Neural cell (in vitro differentiated cells): Measurements from ENCODE around the gene PLXNA2.

ENCODE experiments used
- CTCF ChIP-seq: fragments of 450-650 bp; IDR thresholded peaks from 2 replicates; pipeline ENCODE4 v1.5.1; 2014; ENCODE audit warnings: antibody characterized with exemption, mild to moderate bottlenecking, moderate library complexity; ENCODE audit not compliant: poor library complexity, severe bottlenecking
- EP300 ChIP-seq: fragments of 450-650 bp; conservative IDR thresholded peaks from 2 replicates; pipeline ENCODE4 v1.6.1; 2014; ENCODE audit warnings: antibody characterized with exemption, mild to moderate bottlenecking, moderate library complexity; ENCODE audit not compliant: poor library complexity, severe bottlenecking
- EZH2 ChIP-seq: fragments of 200-600, 300-800 bp; shearing (Covaris generic), sonication (generic); IDR thresholded peaks from 2 replicates; pipeline ENCODE4 v1.6.1; 2014; ENCODE audit warnings: antibody characterized with exemption, low read length, borderline replicate concordance, mild to moderate bottlenecking; ENCODE audit not compliant: insufficient read depth, poor library complexity, severe bottlenecking
- POLR2AphosphoS5 ChIP-seq: IDR thresholded peaks from 2 replicates; pipeline ENCODE4 v1.6.1; 2012
- RAD21 ChIP-seq: fragments of 450-650 bp; conservative IDR thresholded peaks from 2 replicates; pipeline ENCODE4 v1.6.1; 2014; ENCODE audit warnings: antibody characterized with exemption, mild to moderate bottlenecking, moderate library complexity
- REST ChIP-seq: IDR thresholded peaks from 2 replicates; pipeline ENCODE4 v1.6.1; 2012; ENCODE audit warnings: borderline replicate concordance
- SMC3 ChIP-seq: fragments of 450-650 bp; conservative IDR thresholded peaks from 2 replicates; pipeline ENCODE4 v1.6.1; 2014; ENCODE audit warnings: antibody characterized with exemption, mild to moderate bottlenecking, moderate library complexity; ENCODE audit not compliant: poor library complexity
- TAF1 ChIP-seq: IDR thresholded peaks from 2 replicates; pipeline ENCODE4 v1.6.1; 2012; ENCODE audit warnings: low read depth

DNA sequence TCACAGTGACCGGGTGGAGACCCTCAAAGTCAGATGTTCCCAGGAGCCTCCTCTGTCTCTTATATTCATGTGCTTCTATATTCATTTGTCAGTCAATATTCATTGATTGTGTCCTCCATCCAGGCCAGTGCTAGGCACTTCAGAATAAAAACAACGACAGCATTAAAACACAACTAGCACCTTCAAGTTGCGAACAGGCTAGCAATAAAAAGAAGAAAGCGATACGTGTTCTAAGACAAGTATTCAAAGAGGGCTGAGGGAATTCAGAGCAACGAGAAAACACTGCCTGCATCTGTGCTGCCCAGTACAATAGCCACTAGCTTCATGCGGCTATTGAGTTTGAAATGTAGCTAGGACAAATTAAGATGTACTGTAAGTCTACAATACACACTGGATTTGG lies 138.0 kb downstream of the PLXNA2 start:
- TF ChIP-seq CTCF: no peak
- no peak for TF ChIP-seq POLR2AphosphoS5
- TF ChIP-seq EP300: no peak
- no peak for TF ChIP-seq RAD21
- TF ChIP-seq EZH2: no peak
- no peak for TF ChIP-seq REST
- no peak for TF ChIP-seq TAF1
- no peak for TF ChIP-seq SMC3
